Measurements from ENCODE around the gene AUP1.

DNA sequence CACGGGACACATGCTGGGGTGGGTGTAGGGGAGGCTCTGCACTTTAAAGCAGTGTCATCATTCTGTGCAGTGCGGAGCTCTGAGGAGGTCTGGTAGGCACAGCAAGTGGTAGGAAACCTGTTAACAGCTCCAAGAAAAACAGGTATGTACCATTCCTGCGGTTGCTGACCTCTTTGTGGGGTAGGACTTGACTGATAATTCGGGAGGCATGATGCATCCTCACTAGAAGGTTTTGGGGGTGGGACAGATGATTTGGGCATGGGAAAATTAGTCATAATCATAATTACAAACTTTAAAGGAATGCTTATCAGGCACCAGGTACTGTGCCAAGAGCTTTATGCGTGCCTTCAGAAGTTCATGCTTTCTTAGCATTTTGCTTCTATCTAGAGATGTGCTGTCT, 34.7 kb upstream of the AUP1 start:
- no peak for TF ChIP-seq POLR2A (IDR thresholded peaks at IDR 0.05)
- TF ChIP-seq, protein P1, sequence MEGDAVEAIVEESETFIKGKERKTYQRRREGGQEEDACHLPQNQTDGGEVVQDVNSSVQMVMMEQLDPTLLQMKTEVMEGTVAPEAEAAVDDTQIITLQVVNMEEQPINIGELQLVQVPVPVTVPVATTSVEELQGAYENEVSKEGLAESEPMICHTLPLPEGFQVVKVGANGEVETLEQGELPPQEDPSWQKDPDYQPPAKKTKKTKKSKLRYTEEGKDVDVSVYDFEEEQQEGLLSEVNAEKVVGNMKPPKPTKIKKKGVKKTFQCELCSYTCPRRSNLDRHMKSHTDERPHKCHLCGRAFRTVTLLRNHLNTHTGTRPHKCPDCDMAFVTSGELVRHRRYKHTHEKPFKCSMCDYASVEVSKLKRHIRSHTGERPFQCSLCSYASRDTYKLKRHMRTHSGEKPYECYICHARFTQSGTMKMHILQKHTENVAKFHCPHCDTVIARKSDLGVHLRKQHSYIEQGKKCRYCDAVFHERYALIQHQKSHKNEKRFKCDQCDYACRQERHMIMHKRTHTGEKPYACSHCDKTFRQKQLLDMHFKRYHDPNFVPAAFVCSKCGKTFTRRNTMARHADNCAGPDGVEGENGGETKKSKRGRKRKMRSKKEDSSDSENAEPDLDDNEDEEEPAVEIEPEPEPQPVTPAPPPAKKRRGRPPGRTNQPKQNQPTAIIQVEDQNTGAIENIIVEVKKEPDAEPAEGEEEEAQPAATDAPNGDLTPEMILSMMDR (IDR thresholded peaks at IDR 0.05) = no peak

Data from breast epithelium (tissue), 3 donors.